ENCODE measurements around the gene FAM43B.

FAM43B gene

DNA sequence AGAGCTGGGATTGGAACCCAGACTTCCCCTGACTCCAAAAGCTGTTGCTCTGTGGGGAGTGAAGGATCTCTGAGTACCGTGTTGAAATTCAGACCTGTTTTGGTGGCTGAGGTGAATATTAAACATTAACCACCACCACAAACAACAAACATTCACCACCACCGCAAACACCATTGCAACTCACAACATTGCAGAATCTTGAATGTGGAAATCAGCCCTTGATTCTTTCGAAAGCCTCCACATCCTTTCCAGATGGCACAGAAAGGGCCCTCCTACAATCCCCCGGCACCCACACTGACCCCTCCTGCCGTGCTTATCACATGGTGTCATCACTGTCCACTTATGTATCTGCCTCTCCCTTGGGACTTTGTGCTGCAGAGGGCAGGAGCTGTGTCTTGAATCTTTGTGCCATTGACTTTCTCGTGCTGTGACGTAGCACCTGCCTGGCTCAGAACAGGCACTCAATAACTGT lies 38.0 kb downstream of the FAM43B start:
- DNase-seq (ENCODE audit: low read depth) = no peak

DNA sequence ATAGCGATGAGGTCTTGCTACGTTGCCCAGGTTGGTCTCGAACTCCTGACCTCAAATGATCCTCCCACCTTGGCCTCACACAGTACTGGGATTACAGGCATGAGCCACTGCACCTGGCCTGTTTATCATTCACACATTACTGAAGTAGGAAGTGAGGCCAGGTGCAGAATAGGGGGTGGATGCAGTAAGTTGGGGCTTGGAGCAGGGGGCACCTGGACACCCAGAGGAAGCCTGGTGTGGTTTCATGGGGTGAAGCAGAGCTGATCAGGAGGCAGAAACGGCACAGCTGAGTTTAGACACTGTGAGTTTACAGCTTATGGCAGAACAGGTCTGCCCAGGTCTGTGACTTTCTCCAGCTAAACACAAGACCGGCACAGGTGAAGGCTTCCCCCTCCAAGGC lies 41.4 kb downstream of the FAM43B start:
- no peak for DNase-seq (ENCODE audit: low read depth)

DNA sequence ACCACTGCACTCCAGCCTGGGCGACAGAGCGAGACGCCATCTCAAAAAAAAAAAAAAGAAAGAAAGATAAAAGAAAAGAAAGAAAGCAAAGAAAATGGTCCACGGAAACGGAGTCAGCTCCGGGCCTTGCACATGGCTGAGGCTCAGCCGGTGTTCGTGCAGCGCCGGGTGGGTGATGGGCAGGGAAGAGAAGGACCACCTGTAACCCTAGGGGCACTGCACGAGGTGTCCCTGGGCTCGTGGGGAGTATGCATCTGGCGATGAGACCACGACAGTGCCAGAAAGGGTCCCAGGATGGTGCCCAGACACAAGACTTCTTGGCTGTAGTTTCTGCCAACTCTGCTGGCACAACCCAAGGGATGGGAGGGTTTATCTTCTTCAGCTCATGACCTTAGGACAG lies 42.4 kb downstream of the FAM43B start:
- DNase-seq (ENCODE audit: low read depth) = no peak

DNA sequence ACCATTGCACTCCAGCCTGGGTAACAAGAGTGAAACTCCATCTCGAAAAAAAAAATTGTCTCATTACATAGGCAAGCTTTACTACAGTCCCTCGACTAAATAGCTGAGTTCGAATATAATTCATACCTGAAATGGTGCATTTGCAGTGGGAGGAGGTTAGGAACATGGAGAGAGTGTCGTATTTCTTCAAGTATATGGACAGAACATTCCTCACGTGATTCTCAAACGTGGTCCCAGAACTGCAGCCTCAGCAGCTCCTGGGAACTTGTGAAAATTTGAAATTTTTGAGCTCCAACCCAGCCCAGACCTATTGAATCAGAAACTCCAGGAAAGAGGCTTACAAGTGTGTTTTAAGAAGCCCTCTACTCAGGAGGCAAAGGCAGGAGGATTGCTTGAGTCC lies 43.7 kb downstream of the FAM43B start:
- DNase-seq (ENCODE audit: low read depth) = no peak

DNA sequence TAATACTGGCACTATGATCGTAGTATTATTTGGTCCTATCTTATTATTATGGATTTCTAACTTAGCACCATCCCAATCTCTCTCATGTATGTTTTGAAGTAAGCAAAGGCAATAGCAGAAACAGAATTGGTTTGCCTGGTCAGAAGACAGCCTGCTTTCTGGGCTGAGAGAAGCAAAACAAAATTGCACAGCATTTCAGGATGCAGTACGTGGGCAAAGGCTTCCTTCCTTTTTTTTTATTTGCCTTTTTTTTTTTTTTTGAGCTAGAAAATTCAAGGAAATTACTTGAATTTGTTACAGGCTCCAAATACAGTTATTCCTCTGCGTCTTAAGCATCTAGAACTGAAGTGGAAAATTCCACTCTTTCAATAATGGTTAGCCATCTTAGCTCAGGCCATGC lies 45.3 kb downstream of the FAM43B start:
- no peak for DNase-seq (ENCODE audit: low read depth)

DNA sequence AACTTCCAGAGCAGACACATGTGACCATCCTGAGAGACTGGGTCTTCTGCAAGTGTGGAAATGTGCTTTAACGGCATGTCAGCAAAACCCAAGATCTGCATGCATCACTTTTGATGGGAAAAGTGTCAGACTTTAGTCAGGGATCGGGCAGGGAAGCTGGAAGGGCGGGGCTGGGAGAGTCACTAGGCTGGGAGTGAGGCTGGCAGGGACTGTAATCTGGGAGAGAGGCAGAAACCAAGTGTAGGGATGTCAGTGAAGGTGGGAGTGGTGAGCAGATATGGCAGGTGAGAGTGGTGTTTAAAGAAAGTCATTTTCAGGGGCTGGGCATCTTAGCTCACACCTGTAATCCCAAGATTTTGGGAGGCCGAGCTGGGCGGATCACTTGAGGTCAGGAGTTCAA lies 47.8 kb downstream of the FAM43B start:
- DNase-seq (ENCODE audit: low read depth) = no peak

DNA sequence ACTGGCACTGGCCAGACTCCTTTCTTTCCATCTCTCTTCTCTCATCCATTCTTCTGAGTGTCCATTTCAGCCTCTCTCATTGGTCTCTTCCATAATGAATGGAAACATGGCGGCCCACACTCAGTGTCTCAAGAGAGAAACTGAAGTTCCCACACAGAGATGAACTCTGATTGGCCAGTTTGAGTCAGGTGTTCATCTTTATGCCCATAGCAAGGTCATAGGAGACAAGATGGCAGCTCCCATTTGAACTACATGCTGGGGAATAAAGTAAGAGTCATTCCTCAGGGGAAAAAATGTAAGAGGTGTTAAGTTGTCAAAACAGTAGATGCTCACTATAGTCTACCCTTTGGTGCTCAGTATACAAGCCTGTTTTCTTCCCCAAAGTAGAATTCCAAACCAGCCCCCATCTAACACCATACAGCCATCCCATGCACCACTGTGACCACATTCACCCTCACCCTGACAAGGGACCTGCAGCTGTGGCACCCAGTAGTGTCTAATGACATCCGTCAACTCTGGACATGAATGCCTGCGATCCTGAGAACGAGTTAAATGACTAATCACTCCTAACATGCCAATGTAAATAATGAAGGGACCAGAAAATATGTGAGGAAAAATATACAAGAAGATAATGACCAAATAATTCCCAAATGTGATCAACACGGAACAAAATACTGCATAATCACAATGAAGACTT lies 48.9 kb downstream of the FAM43B start:
- no peak for DNase-seq (ENCODE audit: low read depth)

DNA sequence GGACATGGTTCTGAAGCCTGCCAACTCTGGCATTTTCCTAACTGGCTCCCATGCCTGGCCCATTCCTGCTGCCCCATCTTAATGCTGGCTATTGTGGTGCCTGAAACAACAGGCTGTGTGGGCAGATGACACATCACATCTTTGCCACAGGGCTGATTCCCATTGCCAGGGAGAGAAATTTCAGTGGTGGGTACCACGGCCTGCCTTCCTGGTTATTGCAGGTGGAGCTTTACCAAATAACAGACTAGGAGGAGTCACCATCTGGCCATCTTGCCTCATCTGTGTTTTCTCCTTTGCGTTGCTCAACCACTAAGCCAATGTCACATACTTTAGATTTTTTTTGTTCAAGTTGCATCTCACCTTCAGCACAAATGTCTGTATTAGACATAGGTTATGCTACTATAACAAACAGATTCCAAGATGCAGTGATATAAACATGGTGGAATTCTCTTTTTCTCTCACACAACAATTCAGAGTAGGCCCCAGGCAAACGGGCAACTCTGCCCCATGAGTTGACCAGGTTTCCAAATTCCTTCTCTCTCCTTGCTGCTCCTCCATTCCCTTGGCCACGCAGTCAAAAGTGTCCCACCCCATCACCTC lies 50.6 kb downstream of the FAM43B start:
- DNase-seq (ENCODE audit: low read depth) = no peak

DNA sequence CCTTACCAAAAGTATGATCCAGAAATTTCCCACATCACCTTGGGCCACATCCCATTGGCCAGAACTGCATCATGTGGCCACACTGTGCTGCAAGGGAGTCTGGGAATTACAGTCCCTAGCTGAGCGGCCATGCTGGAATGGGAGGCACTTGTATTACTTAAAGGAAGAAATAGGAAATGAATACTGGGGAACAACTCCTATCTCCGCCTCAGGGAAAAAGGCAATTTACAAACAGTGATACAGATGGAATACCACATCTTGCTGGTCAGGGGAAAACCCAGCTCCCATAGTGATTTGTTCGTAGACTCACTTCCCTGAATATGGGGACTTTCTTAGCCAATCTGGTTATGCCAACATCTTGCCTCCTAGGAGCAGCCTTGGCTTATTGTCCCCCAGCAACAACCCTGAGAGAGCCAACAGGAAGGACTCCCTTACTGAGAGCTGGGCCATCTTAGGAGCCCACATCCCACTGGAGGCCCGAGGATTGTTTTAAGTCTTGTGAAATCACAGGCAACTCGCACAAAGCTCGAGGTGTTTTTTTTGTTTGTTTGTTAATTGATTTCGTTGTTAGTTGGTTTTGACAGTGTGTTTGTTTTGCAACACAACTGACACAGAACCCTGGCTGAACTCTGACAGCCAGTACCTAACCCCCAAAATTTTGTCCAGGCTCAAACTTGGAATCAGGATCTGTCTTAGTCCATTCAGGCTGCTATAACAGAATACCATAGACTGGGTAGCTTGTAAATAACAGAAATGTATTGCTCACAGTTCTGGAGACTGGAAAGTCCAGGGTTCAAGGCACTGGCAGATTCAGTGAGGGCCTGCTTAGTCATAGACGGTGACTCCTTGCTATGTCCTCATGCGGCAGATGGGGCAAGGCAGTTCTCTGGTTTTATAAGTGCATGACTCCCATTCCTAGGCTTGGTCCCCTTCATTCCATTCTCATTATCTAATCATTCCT lies 51.4 kb downstream of the FAM43B start:
- no peak for DNase-seq (ENCODE audit: low read depth)

All from T-helper 22 cell (primary cell).